T-cell (primary cell): Measurements from ENCODE around the gene ARHGDIG. TPM values are rescaled to one million over a fixed set of nuclear protein-coding genes. Genes with fewer than 3 reads are reported as not detected.

Experiments
- ATAC-seq, 4 experiments: fragments of 200-7000 bp in 3 of 4; fragments of 150-1000 bp in 1 of 4; cut with Tn5 transposase; replicated peaks in 1 of 4; 1 replicate in 3 of 4; 2 replicates in 1 of 4; pipeline ENCODE4 v1.10.0; 2021; ENCODE audit warnings: moderate library complexity in 3 of 4, mild to moderate bottlenecking in 2 of 4, moderate number of reproducible peaks in 1 of 4
- CTCF ChIA-PET, 2 donors: fragments of 300-600 bp; sonication (Branson Sonifier 250); formaldehyde crosslinking; loops; one replicate each; lab custom pipeline; 2022; ENCODE audit warnings: antibody characterized with exemption in 2 of 2; lab: Charles Lee
- POLR2A ChIA-PET, 2 donors: fragments of 300-600 bp; sonication (Branson Sonifier 250); formaldehyde crosslinking; loops; one replicate each; lab custom pipeline; 2022; ENCODE audit warnings: antibody characterized with exemption in 2 of 2; lab: Charles Lee
- DNase-seq, 35 experiments: peaks; one replicate each; pipeline versions ENCODE4 v3.0.0 to v3.0.0-alpha.2; 2013 to 2023
- H3K27ac ChIP-seq: one replicate; pipeline ENCODE4 v1.5.1; 2013; ENCODE audit warnings: low read length
- H3K27me3 ChIP-seq, 2 experiments: replicated peaks in 1 of 2; 1 replicate in 1 of 2; 2 replicates in 1 of 2; pipeline versions ENCODE4 v1.6.1 to v1.7.0; 2013; ENCODE audit warnings: low read length in 1 of 2, mixed read lengths in 1 of 2; ENCODE audit not compliant: control insufficient read depth in 2 of 2, insufficient read depth in 2 of 2; ENCODE audit errors: extremely low read depth in 1 of 2
- H3K36me3 ChIP-seq, 2 donors: 1 replicate in 1 of 2; 2 replicates in 1 of 2; pipeline versions ENCODE4 v1.6.1 to v1.7.0; 2013; ENCODE audit warnings: low read length in 1 of 2; ENCODE audit not compliant: control insufficient read depth in 2 of 2, insufficient read depth in 1 of 2; ENCODE audit errors: extremely low read depth in 1 of 2
- H3K4me1 ChIP-seq, 2 experiments: 1 replicate in 1 of 2; 2 replicates in 1 of 2; pipeline versions ENCODE4 v1.6.1 to v1.7.0; 2013; ENCODE audit warnings: low read length in 2 of 2, mixed read lengths in 1 of 2; ENCODE audit not compliant: insufficient read depth in 2 of 2, control insufficient read depth in 1 of 2; ENCODE audit errors: extremely low read depth in 1 of 2
- H3K4me3 ChIP-seq, 2 donors: 1 replicate in 1 of 2; 2 replicates in 1 of 2; pipeline versions ENCODE4 v1.5.1 to v1.7.0; 2013; ENCODE audit warnings: mild to moderate bottlenecking in 2 of 2, low read length in 1 of 2, moderate library complexity in 1 of 2; ENCODE audit not compliant: control insufficient read depth in 1 of 2; ENCODE audit errors: extremely low read depth in 1 of 2
- H3K9me3 ChIP-seq: 2 replicates; pipeline ENCODE4 v1.7.0; 2013
- H3K27ac Mint-ChIP-seq, 2 donors: one replicate each; pipeline ENCODE4 v1.8.0; 2020 to 2021; ENCODE audit warnings: mild to moderate bottlenecking in 2 of 2, mixed read lengths in 2 of 2
- H3K27me3 Mint-ChIP-seq, 2 donors: one replicate each; pipeline ENCODE4 v1.8.0; 2021 to 2022; ENCODE audit warnings: mixed read lengths in 2 of 2
- H3K36me3 Mint-ChIP-seq: one replicate; pipeline ENCODE4 v1.8.0; 2021; ENCODE audit warnings: mixed read lengths
- H3K4me1 Mint-ChIP-seq, 3 donors: one replicate each; pipeline ENCODE4 v1.8.0; 2020 to 2022; ENCODE audit warnings: mixed read lengths in 3 of 3, mild to moderate bottlenecking in 1 of 3
- H3K4me3 Mint-ChIP-seq, 3 donors: one replicate each; pipeline ENCODE4 v1.8.0; 2020 to 2022; ENCODE audit warnings: mild to moderate bottlenecking in 3 of 3, mixed read lengths in 3 of 3, moderate library complexity in 3 of 3
- H3K9me3 Mint-ChIP-seq, 3 donors: one replicate each; pipeline ENCODE4 v1.8.0; 2020 to 2022; ENCODE audit warnings: mixed read lengths in 3 of 3
- WGBS: methylation state at CpG from one replicate; pipeline ENCODE4 v1.1.5; 2013; ENCODE audit warnings: missing lambda C conversion rate; ENCODE audit not compliant: insufficient coverage; 5-methylcytosine and 5-hydroxymethylcytosine counted together
- total RNA-seq, 35 experiments: library from RNA in 6 of 35; stranded (reverse) in 6 of 35; fragments of 120-200 nt in 1 of 35; gene quantifications; one replicate each; pipeline versions ENCODE4 v1.2.1 to v1.2.4 and lab custom pipeline; 2013 to 2026

ARHGDIG gene
- total RNA-seq, 5 donors from 2014 or later (not counting 1 experiment from before 2014, with no cell fraction given), result 0.40 to 1.6 (median 0.59) TPM; not detected in 2

DNA sequence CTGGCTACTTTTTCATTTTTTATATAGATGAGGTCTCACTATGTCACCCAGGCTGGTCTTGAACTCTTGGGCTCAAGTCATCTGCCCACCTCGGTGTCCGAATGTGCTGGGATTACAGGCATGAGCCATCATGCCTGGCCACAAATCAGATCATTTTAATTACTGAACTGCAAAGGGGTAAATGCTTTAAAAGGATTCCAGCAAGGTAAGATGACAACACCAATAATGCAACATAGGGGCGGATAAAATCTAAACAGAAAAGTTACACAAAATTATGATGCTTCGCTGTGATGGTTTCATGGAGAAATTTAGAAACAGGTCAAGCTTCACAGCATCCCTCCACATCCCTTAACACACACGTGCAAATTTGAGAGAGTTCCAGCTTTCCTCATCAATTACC, 39.8 kb downstream of the ARHGDIG start:
- no peaks in the 10 kb centered on the region for H3K27me3 Mint-ChIP-seq
- Histone ChIP-seq H3K36me3 (peaks cover 0 to 23% of the 10 kb centered on the region in 2 donors), H3K27me3 (no peaks in the 10 kb centered on the region), H3K27ac (no peak overlapping the region), H3K4me3 (no peak overlapping the region), H3K4me1 (peaks cover 21 to 67% of the 10 kb centered on the region in 2 experiments), H3K9me3 (no peaks in the 10 kb centered on the region)
- CTCF ChIA-PET, result interaction anchor here in 1 of 2 donors (1.3 kb wide), 1 partner anchor 213 kb away, joined by 3 read pairs; no protein-coding TSS in a partner anchor
- POLR2A ChIA-PET, result no interaction called here
- H3K36me3 Mint-ChIP-seq, result peaks cover 13% of the 10 kb centered on the region
- ATAC-seq (no peak), DNase-seq (no peak)
- peak overlapping the region; percentile 48 to 74 for H3K27ac Mint-ChIP-seq
- peak overlapping the region in 1 of 3 donors; percentile 24 for H3K4me3 Mint-ChIP-seq
- 100% methylated on average over 1 of the region's 5 CpGs for WGBS
- peaks cover 66 to 76% (median 71%) of the 10 kb centered on the region in 3 donors for H3K4me1 Mint-ChIP-seq
- no peaks in the 10 kb centered on the region for H3K9me3 Mint-ChIP-seq

DNA sequence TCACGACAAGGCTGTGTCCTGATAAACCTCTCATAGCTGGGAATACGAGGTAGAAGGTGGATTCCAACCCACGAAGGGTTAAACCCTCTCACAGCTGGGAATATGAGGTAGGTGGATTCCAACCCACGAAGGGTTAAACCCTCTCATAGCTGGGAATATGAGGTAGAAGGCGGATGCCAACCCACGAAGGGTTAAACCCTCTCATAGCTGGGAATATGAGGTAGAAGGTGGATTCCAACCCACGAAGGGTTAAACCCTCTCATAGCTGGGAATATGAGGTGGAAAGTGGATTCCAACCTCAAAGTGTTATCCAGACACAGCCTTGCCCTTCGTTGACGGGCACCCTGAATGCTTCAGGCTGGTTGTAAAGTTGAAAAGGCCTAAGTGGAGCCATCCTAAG, 41.1 kb downstream of the ARHGDIG start:
- Mint-ChIP-seq H3K4me1 (peaks cover 72 to 82% (median 75%) of the 10 kb centered on the region in 3 donors), H3K36me3 (peaks cover 12% of the 10 kb centered on the region), H3K9me3 (no peaks in the 10 kb centered on the region), H3K4me3 (peak overlapping the region in 1 of 3 donors; percentile 32), H3K27ac (peak overlapping the region in 1 of 2 donors; percentile 56), H3K27me3 (no peaks in the 10 kb centered on the region)
- Histone ChIP-seq H3K4me1 (peaks cover 27 to 80% of the 10 kb centered on the region in 2 experiments), H3K9me3 (no peaks in the 10 kb centered on the region), H3K4me3 (no peak overlapping the region), H3K36me3 (peaks cover 0 to 23% of the 10 kb centered on the region in 2 donors), H3K27ac (peak overlapping the region; percentile 1), H3K27me3 (no peaks in the 10 kb centered on the region)
- POLR2A ChIA-PET, result no interaction called here
- WGBS, result 100% methylated on average over 2 of the region's 9 CpGs
- ATAC-seq (no peak), DNase-seq (peak in 1 of 35 experiments; percentile 27)
- CTCF ChIA-PET, result no interaction called here

DNA sequence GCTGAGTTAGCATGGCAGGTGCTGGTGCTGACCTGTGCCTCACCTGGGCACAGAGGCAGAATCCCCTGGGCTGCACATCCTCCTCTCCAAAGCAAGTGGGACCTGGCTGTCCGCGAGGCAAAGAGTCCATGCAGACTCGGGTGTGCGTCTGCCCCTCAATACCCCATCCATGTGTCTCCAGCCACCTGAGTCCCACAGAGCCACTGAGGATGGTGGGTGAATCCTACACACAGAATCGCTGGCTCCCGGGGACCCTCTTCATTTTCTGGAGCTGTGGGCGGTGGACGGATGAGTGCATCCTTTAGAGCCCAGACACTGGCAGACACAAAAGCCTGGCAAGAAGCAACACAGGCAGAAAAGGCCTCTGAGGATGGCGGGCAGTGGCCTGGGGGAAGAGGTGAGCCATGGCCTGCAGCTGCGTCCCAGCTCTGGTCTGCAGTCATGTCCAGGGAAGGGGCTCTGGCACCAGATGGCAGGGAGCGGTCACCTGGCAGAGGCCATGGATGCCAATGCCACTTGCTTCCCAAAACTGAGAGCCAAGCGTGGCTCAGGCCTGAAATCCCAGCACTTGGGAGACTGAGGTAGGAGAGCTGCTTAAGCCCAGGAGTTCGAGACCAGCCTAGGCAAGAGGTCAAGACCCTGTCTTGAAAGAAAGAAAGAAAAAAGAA, 42.2 kb downstream of the ARHGDIG start:
- Mint-ChIP-seq H3K27me3 (no peaks in the 10 kb centered on the region), H3K4me1 (peaks cover 76 to 83% (median 80%) of the 10 kb centered on the region in 3 donors), H3K27ac (peak overlapping the region; percentile 59 to 76), H3K9me3 (no peaks in the 10 kb centered on the region), H3K36me3 (peaks cover 12% of the 10 kb centered on the region), H3K4me3 (peak overlapping the region in 1 of 3 donors; percentile 80)
- ChIA-PET POLR2A (no interaction called here), CTCF (no interaction called here)
- no peak overlapping the region for H3K27ac ChIP-seq
- no peak for ATAC-seq
- H3K4me1 ChIP-seq, result peaks cover 29 to 81% of the 10 kb centered on the region in 2 experiments
- H3K36me3 ChIP-seq, result peaks cover 0 to 14% of the 10 kb centered on the region in 2 donors
- H3K27me3 ChIP-seq, result no peaks in the 10 kb centered on the region
- DNase-seq, result no peak
- H3K4me3 ChIP-seq, result no peak overlapping the region
- no peaks in the 10 kb centered on the region for H3K9me3 ChIP-seq
- 98% methylated on average over 13 of the region's 13 CpGs for WGBS

DNA sequence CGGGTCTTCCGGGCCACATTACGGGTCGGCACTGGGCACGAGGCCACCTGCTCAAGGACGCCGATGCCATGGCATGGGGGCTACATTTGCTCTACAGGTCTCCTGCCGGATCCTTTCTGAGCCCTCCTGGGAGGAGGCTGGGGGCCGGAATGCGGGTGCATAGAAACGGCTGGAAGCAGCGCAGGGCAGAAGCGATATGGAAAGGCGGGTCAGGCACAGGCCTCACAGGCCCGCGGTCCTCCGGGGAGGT, 43.7 kb downstream of the ARHGDIG start:
- peak overlapping the region; percentile 80 to 91 for H3K27ac Mint-ChIP-seq
- no peaks in the 10 kb centered on the region for H3K27me3 Mint-ChIP-seq
- peaks cover 8% of the 10 kb centered on the region for H3K36me3 Mint-ChIP-seq
- peak overlapping the region; percentile 67 to 80 (median 70) for H3K4me3 Mint-ChIP-seq
- peaks cover 0 to under 1% of the 10 kb centered on the region in 2 donors for H3K36me3 ChIP-seq
- peaks cover 27 to 83% of the 10 kb centered on the region in 2 experiments for H3K4me1 ChIP-seq
- ATAC-seq, result no peak
- peaks cover 69 to 77% (median 72%) of the 10 kb centered on the region in 3 donors for H3K4me1 Mint-ChIP-seq
- peak in 1 of 35 experiments; percentile 9 for DNase-seq
- H3K9me3 ChIP-seq, result no peaks in the 10 kb centered on the region
- peak overlapping the region; percentile 53 to 60 for H3K4me3 ChIP-seq
- 95% methylated on average over 17 of the region's 17 CpGs for WGBS
- no peaks in the 10 kb centered on the region for H3K9me3 Mint-ChIP-seq
- H3K27ac ChIP-seq, result peak overlapping the region; percentile 84
- ChIA-PET CTCF (no interaction called here), POLR2A (no interaction called here)
- H3K27me3 ChIP-seq, result no peaks in the 10 kb centered on the region

DNA sequence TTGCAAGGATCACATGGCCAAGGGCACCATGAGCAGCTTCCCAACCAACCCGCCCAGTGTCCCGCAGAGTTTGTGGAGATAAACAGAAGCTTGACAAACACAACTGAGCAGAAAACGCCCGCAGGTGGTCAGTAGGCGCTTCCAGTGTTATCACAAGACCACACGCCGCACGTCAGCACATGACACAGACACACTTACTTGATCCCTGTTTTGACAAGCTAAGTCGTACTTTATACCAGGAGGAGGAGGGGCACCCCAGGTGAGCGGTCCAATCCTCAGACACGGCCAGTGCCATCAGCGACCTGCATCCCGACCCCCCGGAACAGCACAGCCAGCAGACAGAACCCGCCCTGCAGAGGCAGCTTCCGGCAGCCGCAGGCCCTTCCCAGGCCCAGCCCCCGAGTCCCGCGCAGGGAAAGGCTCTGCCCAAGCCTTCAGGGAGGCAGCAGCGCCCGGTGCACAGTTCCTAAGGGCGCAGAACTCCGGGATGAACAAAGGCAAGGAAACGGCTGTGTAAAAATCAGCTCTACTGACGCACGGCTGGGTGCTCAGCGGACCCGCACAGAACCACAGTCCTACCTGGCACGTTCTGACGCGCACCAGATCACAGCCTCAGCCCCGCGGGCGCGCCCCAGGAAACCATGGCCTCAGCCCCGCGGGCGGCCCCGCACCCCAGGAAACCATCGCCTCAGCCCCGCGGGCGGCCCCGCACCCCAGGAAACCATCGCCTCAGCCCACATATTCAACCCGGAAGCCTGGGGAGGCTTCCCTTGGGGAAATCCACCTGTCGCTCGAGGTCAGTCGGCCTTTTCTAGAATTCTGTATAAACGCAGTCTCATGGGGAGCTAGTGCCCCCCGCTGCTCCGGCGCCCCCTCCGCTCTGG, 44.3 kb downstream of the ARHGDIG start:
- no peaks in the 10 kb centered on the region for H3K36me3 ChIP-seq
- Mint-ChIP-seq H3K4me1 (peaks cover 64 to 75% (median 68%) of the 10 kb centered on the region in 3 donors), H3K27ac (peak overlapping the region; percentile 80 to 91), H3K27me3 (no peaks in the 10 kb centered on the region), H3K36me3 (peaks cover 5% of the 10 kb centered on the region), H3K9me3 (no peaks in the 10 kb centered on the region), H3K4me3 (peak overlapping the region; percentile 67 to 80 (median 70))
- ChIA-PET CTCF (interaction anchor here in 1 of 2 donors (0.6 to 1.2 kb wide), 5 partner anchors 28 to 315 kb away, joined by 3 to 6 read pairs (median 4); no protein-coding TSS in a partner anchor), POLR2A (interaction anchor here in 1 of 2 donors (0.7 kb wide), 1 partner anchor 26 kb away, joined by 3 read pairs; no protein-coding TSS in a partner anchor)
- H3K27ac ChIP-seq, result peak overlapping the region; percentile 84
- peak overlapping the region; percentile 53 to 60 for H3K4me3 ChIP-seq
- H3K9me3 ChIP-seq, result no peaks in the 10 kb centered on the region
- H3K27me3 ChIP-seq, result no peaks in the 10 kb centered on the region
- peak; percentile 46 to 90 (median 84) for DNase-seq
- ATAC-seq, result peak; percentile 84 to 89 (median 84)
- WGBS, result 7% methylated on average over 47 of the region's 55 CpGs
- peaks cover 23 to 81% of the 10 kb centered on the region in 2 experiments for H3K4me1 ChIP-seq
